ENCODE results near the gene DNAJC10. TPM values are rescaled to one million over a fixed set of nuclear protein-coding genes. Genes with fewer than 3 reads are reported as not detected.
"Not testable (repeated sequence)": the region's sequence is repeated elsewhere in the genome, so short reads cannot be mapped to it uniquely, and the experiment has no call there.

The DNAJC10 gene
- total RNA-seq, 4 donors from 2014 or later: 13.6 to 33.6 (median 22.5) TPM

GRCh38 chr2:182740701-182741100, 24.6 kb downstream of the DNAJC10 start:
- intact Hi-C loops (cut with DNase I; ENCODE audit: low total_unique reads): no loop called here
- Histone ChIP-seq H3K27ac (no peak overlapping the region), H3K36me3 (peaks cover 3 to 54% of the 10 kb centered on the region in 2 donors), H3K27me3 (no peaks in the 10 kb centered on the region), H3K9me3 (no peaks in the 10 kb centered on the region), H3K4me3 (no peak overlapping the region), H3K4me1 (no peaks in the 10 kb centered on the region)
- TF ChIP-seq CTCF (IDR thresholded peaks at IDR 0.05 in 4 of 5, conservative IDR thresholded peaks at IDR 0.05 in 1 of 5) (no peak), POLR2A (IDR thresholded peaks at IDR 0.05) (no peak)
- in situ Hi-C loops (cut with MboI; ENCODE audit: low sequenced_read_pairs in 4 of 4): no loop called here
- DNase-seq (no peak), ATAC-seq (no peak)

- intact Hi-C loops (cut with DNase I; ENCODE audit: low total_unique reads): no loop called here
- peaks cover 3 to 48% of the 10 kb centered on the region in 2 donors for H3K36me3 ChIP-seq
- H3K27me3 ChIP-seq: no peaks in the 10 kb centered on the region
- no peak overlapping the region for H3K27ac ChIP-seq
- H3K4me1 ChIP-seq: no peaks in the 10 kb centered on the region
- ATAC-seq (no peak), DNase-seq (no peak)
- in situ Hi-C loops (cut with MboI; ENCODE audit: low sequenced_read_pairs in 4 of 4): no loop called here
- no peak for TF ChIP-seq CTCF (IDR thresholded peaks at IDR 0.05 in 4 of 5, conservative IDR thresholded peaks at IDR 0.05 in 1 of 5)
- TF ChIP-seq POLR2A (IDR thresholded peaks at IDR 0.05): no peak
- no peak overlapping the region for H3K4me3 ChIP-seq
- H3K9me3 ChIP-seq: no peaks in the 10 kb centered on the region
Measured at GRCh38 chr2:182741620-182742019, 25.6 kb downstream of the DNAJC10 start.

GRCh38 chr2:182744490-182744889, 28.4 kb downstream of the DNAJC10 start:
- in situ Hi-C loops (cut with MboI; ENCODE audit: low sequenced_read_pairs in 4 of 4): no loop called here
- no peak overlapping the region for H3K27ac ChIP-seq
- H3K4me3 ChIP-seq: no peak overlapping the region
- H3K9me3 ChIP-seq: no peaks in the 10 kb centered on the region
- H3K4me1 ChIP-seq: no peaks in the 10 kb centered on the region
- DNase-seq (no peak), ATAC-seq (no peak)
- no peaks in the 10 kb centered on the region for H3K27me3 ChIP-seq
- intact Hi-C loops (cut with DNase I; ENCODE audit: low total_unique reads): no loop called here
- H3K36me3 ChIP-seq: peaks cover 3 to 30% of the 10 kb centered on the region in 2 donors
- no peak for TF ChIP-seq POLR2A (IDR thresholded peaks at IDR 0.05)
- no peak for TF ChIP-seq CTCF (IDR thresholded peaks at IDR 0.05 in 4 of 5, conservative IDR thresholded peaks at IDR 0.05 in 1 of 5)

- Histone ChIP-seq H3K9me3 (no peaks in the 10 kb centered on the region), H3K27ac (no peak overlapping the region), H3K4me1 (no peaks in the 10 kb centered on the region), H3K36me3 (peaks cover 3 to 35% of the 10 kb centered on the region in 2 donors), H3K4me3 (no peak overlapping the region), H3K27me3 (no peaks in the 10 kb centered on the region)
- intact Hi-C loops (cut with DNase I; ENCODE audit: low total_unique reads): no loop called here
- DNase-seq (no peak), ATAC-seq (no peak)
- no peak for TF ChIP-seq CTCF (IDR thresholded peaks at IDR 0.05 in 4 of 5, conservative IDR thresholded peaks at IDR 0.05 in 1 of 5)
- no peak for TF ChIP-seq POLR2A (IDR thresholded peaks at IDR 0.05)
- in situ Hi-C loops (cut with MboI; ENCODE audit: low sequenced_read_pairs in 4 of 4): no loop called here
Measured at GRCh38 chr2:182745061-182745460, 29.0 kb downstream of the DNAJC10 start.

GRCh38 chr2:182745894-182746293, 29.8 kb downstream of the DNAJC10 start:
- ATAC-seq; intact Hi-C loops (cut with DNase I; ENCODE audit: low total_unique reads); H3K27ac ChIP-seq; in situ Hi-C loops (cut with MboI; ENCODE audit: low sequenced_read_pairs in 4 of 4); H3K27me3 ChIP-seq; DNase-seq; H3K4me3 ChIP-seq; H3K9me3 ChIP-seq; H3K4me1 ChIP-seq: not testable (repeated sequence)
- peaks cover 3 to 38% of the 10 kb centered on the region in 2 donors for H3K36me3 ChIP-seq
